Gastroesophageal sphincter (tissue), 3 donors: ENCODE data around the gene SIGMAR1.

ENCODE experiments used
- CTCF ChIP-seq, 4 experiments: fragments of 200-600 bp in 2 of 4; fragments of 450-650 bp in 2 of 4; sonication (generic) in 1 of 4; IDR thresholded peaks; one replicate each; pipeline ENCODE4 v1.5.1; 2017 to 2019; ENCODE audit warnings: antibody characterized with exemption in 4 of 4, mild to moderate bottlenecking in 2 of 4, moderate library complexity in 2 of 4
- POLR2A ChIP-seq, 2 donors: fragments of 450-650 bp; IDR thresholded peaks; one replicate each; pipeline ENCODE4 v1.6.1; 2017; ENCODE audit warnings: antibody characterized with exemption in 2 of 2, mild to moderate bottlenecking in 2 of 2, moderate library complexity in 1 of 2

- no peak for TF ChIP-seq POLR2A (IDR thresholded peaks at IDR 0.05)
- TF ChIP-seq CTCF (IDR thresholded peaks at IDR 0.05), result no peak
These were observed 47.8 kb downstream of the SIGMAR1 start, which contains the start of gene CNTFR for GRCh38 chr9:34589636-34590380.
